ENCODE data around the gene ATRN.
"Not testable (repeated sequence)": the region's sequence is repeated elsewhere in the genome, so short reads cannot be mapped to it uniquely, and the experiment has no call there.

ATRN gene

DNA sequence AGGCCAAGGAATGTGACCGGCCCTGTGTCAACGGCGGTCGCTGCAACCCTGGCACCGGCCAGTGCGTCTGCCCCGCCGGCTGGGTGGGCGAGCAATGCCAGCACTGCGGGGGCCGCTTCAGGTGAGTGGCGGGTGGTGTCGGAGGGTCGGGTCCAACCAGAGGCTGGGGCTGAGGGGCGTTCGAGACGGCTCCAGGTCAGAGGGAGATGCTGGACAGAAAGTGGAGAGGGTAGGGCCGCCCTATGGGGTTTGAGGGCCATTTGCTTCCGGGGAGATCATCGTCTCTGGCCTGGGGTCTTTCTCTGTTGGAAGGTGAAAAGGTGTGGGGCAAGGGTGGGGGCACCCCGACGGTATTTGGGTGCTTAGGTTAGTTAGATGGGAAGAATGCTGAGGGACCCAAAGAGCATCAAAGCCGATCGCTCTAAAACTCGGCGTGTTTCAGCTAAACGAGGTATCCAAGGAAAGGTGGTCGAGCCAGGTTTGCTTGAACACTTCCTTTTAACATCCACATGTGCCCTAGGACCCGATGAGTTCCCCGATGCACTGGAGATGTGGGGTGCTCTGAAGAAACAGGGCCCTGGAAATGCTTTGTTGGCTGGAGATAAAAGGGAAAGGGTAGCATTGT, 691 bp downstream of the ATRN start:
- DNase-seq = no peak

DNA sequence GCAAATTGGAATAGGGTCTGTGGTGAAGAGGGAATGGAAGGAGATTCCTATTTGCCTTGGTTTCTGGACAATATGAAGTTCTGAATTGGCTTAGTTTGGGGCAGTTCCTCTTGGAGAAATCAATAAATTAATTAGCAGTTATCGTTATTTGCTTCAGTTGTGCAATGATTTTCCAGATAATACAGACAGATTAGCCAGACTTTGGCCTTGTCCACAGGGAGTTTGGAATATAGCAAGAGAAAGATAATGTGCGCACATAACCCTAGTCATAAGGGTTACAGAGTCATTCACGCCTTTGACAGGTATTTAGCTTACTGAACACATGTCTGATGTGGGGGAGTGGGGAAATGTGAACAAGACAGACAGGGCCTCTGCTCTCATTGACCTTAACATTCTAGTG, 1.3 kb downstream of the ATRN start:
- no peak for DNase-seq

DNA sequence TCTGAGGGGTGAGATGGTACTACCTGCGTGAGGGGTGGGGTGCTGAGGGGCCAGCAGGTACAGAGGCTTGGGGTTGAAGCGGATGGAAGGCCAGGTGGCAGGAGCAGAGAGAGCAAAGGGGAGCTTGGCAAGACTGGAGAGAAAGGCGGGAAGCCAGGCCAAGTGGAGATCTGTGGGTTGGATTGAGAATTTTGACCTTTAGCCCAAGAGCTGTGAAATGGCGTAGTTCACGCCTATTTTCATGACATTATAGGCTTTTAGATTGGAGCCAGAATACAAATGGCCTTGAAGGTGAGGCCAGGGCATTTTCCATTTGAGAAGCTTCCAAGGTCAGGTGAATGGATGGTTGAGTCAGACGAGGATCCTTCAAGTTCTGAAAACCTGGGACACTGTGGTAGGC, 2.5 kb downstream of the ATRN start:
- no peak for DNase-seq

GRCh38 chr20:3473944-3474343, 3.1 kb downstream of the ATRN start:
- DNase-seq = no peak

DNA sequence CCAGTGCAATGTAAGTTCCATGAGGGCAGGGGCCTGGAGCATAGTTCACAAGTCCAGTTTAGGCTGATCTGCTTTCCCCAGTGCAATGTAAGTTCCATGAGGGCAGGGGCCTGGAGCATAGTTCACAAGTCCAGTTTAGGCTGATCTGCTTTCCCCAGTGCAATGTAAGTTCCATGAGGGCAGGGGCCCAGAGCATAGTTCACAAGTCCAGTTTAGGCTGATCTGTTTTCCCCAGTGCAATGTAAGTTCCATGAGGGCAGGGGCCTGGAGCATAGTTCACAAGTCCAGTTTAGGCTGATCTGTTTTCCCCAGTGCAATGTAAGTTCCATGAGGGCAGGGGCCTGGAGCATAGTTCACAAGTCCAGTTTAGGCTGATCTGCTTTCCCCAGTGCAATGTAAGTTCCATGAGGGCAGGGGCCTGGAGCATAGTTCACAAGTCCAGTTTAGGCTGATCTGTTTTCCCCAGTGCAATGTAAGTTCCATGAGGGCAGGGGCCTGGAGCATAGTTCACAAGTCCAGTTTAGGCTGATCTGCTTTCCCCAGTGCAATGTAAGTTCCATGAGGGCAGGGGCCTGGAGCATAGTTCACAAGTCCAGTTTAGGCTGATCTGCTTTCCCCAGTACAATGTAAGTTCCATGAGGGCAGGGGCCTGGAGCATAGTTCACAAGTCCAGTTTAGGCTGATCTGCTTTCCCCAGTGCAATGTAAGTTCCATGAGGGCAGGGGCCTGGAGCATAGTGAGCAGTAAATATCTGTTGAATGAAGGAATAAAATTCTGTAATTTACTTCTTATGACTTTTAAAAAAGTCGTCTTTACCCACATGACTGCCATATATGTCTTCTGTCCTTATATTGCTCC, 6.4 kb downstream of the ATRN start:
- not testable (repeated sequence) for DNase-seq

DNA sequence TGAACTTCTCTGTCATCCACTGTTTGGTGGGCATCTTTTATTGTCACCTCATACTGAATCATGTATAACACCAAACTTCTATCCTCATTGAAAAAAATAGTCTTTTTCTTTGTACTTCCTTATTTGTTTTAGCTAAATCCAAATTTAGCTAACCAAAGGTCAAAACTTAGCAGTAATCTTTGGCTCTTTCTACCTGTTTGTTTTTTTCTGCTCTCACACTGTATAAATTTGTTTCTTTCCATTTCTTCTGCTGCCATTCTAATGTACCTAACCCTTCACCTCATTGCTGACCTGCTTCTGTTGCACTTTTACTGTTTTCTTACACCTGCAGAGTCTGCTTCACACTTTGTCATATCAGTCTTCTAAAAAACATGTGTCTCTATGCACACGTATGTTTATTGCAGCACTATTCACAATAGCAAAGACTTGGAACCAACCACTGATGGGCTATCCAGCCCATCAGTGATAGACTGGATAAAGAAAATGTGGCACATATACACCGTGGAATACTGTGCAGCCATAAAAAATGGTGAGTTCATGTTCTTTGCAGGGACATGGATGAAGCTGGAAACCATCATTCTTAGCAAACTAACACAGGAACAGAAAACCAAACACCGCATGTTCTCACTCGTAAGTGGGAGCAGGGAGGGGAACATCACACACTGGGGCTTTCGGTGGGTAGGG, 7.2 kb downstream of the ATRN start:
- no peak for DNase-seq

GRCh38 chr20:3479025-3479424, 8.2 kb downstream of the ATRN start:
- no peak for DNase-seq

GRCh38 chr20:3479759-3480615, 9.2 kb downstream of the ATRN start:
- DNase-seq = no peak

- no peak for DNase-seq
These were observed 12.5 kb downstream of the ATRN start for GRCh38 chr20:3483309-3483708.

GRCh38 chr20:3483784-3484183, 13.0 kb downstream of the ATRN start:
- no peak for DNase-seq

- DNase-seq = no peak
These were observed 15.1 kb downstream of the ATRN start for GRCh38 chr20:3485913-3486312.

DNA sequence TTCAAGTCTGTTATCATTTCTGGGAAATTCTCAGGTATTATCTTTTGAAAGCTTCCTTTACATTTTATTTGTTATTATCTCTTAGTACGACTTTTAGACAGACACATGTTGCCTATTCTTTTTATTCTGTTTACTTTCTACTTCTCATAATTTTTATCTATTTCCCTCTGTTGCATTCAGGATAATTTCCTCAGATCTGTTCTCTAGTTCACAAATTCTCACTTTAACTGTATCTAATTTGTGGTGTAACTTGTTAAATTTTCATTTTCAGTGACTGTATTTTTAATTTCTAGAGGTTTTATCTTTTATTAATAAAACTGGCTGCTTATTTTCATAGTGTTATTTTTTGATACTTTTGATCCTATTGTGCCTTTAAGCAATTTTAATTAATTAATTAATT, 16.0 kb downstream of the ATRN start:
- DNase-seq = no peak

DNA sequence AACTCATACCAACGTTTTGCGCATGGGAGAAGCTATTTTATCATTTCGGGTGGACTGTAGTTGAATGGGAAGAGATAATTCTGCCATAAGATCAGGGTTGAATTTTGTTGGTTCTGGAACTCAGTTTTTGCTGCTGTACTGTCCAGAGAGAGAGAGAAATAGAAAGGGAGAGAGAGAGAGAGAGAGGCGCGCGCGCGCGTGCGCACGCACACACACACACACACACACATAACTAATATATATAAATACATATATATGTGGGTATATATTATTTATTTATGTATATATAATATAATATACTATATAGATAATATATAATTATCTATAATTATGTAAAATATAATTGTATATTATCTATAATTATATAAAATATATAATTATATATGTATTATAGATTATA, 21.9 kb downstream of the ATRN start:
- no peak for DNase-seq

DNA sequence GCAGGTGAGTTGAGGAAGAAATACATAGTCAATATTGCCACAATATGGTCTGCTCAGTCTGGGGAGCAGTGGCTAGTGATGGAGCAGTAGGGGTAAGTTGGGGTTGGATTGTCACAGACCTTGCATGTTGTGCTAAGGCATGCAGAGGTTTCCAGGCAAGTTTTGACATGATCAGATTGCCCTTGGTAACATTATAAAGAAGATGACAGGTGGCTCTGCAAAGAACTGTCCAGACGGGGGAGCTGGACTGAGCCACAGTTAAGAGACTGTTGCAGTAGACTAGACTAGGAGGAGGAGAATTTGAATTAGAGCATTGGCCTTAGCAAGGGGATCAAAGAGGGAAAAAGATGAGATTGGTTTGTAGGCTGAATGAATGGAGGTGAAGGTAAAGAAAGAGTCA, 23.4 kb downstream of the ATRN start:
- no peak for DNase-seq

DNA sequence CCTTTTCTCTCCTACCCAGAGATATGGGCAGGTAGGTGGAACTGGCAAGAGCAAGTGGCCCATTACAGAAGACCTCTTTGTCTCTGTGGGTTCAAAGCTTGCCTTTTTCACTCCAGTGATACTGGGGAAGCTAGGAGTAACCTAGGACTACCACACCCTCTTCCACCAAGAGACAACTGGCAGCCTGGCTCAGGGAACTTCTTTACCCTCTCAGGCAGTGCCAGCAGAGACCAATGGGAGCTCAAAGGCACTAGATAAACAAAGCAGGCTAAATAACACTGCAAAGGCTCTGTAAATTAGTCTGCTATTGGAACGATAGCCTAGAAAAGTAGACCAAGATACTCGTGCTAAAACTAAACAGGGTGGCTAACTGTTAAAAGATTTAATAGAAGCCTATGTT, 32.1 kb downstream of the ATRN start:
- no peak for DNase-seq

- no peak for DNase-seq
These were observed 34.3 kb downstream of the ATRN start for GRCh38 chr20:3505148-3505547.

GRCh38 chr20:3509064-3509463, 38.2 kb downstream of the ATRN start:
- DNase-seq = peak; percentile 42

GRCh38 chr20:3510110-3510509, 39.3 kb downstream of the ATRN start:
- DNase-seq = no peak

DNA sequence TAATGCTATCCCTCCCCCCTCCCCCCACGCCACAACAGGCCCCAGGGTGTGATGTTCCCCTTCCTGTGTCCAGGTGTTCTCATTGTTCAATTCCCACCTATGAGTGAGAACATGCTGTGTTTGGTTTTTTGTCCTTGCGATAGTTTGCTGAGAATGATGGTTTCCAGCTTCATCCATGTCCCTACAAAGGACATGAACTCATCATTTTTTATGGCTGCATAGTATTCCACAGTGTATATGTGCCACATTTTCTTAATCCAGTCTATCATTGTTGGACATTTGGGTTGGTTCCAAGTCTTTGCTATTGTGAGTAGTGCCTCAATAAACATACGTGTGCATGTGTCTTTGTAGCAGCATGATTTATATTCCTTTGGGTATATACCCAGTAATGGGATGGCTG, 41.4 kb downstream of the ATRN start:
- not testable (repeated sequence) for DNase-seq

- DNase-seq = no peak
These were observed 43.3 kb downstream of the ATRN start for GRCh38 chr20:3514012-3514642.

DNA sequence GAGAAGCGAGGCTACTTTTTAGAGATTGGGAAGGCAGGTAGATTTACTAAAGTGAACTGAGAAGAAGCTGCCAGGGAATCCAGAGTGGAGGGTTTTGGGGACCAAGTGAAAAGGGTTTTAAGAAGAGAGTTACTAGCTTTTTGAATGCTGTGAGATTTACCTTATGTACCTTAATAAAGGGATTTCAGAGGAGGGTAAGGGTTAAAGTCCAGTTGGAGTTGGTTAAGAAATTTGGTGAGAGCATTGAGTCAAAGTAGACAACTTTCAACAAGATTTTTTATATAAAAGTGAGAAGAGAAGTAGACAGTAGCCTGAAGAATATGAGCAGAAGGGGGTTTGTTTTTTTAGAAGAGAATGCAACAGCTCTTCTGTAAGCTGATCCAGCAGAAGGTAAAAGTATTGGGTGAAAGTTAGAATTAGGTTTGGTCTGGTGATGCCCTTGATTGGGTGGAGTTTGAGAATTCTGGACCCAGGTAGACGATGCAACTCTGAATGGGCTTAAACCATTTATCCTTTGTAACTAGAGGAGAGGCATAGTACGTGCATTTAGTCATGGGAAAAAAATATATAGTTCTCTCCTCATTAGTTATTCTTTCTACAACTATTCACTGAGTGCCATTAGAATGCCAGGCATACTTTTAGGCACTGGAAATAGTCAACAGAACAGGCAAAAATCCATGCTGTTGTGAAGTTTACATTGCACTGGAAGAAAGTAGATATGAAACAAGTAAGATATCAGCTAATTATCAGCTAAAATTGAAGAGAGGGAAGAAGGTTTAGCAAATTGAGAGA, 44.8 kb downstream of the ATRN start:
- no peak for DNase-seq
